ENCODE data around the gene AOC2. TPM values are rescaled to one million over a fixed set of nuclear protein-coding genes. Genes with fewer than 3 reads are reported as not detected.

Gene AOC2
- total and polyA plus RNA-seq, 2 of the 13 experiments (the other 11 are each of a cell fraction or from before 2014, with no cell fraction given) = 1.2 to 3.3 TPM

- TF ChIP-seq, protein P1, sequence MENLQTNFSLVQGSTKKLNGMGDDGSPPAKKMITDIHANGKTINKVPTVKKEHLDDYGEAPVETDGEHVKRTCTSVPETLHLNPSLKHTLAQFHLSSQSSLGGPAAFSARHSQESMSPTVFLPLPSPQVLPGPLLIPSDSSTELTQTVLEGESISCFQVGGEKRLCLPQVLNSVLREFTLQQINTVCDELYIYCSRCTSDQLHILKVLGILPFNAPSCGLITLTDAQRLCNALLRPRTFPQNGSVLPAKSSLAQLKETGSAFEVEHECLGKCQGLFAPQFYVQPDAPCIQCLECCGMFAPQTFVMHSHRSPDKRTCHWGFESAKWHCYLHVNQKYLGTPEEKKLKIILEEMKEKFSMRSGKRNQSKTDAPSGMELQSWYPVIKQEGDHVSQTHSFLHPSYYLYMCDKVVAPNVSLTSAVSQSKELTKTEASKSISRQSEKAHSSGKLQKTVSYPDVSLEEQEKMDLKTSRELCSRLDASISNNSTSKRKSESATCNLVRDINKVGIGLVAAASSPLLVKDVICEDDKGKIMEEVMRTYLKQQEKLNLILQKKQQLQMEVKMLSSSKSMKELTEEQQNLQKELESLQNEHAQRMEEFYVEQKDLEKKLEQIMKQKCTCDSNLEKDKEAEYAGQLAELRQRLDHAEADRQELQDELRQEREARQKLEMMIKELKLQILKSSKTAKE (CRISPR knock-in tag; IDR thresholded peaks at IDR 0.05; ENCODE audit: borderline replicate concordance) = no peak
- no peak for TF ChIP-seq ZNF816 (CRISPR knock-in tag; IDR thresholded peaks at IDR 0.05; ENCODE audit: borderline replicate concordance)
- TF ChIP-seq, protein P2, sequence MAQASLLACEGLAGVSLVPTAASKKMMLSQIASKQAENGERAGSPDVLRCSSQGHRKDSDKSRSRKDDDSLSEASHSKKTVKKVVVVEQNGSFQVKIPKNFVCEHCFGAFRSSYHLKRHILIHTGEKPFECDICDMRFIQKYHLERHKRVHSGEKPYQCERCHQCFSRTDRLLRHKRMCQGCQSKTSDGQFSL (CRISPR knock-in tag; IDR thresholded peaks at IDR 0.05) = no peak
- no peak for TF ChIP-seq PAF1 (CRISPR knock-in tag; IDR thresholded peaks at IDR 0.05)
- TF ChIP-seq, protein P3, sequence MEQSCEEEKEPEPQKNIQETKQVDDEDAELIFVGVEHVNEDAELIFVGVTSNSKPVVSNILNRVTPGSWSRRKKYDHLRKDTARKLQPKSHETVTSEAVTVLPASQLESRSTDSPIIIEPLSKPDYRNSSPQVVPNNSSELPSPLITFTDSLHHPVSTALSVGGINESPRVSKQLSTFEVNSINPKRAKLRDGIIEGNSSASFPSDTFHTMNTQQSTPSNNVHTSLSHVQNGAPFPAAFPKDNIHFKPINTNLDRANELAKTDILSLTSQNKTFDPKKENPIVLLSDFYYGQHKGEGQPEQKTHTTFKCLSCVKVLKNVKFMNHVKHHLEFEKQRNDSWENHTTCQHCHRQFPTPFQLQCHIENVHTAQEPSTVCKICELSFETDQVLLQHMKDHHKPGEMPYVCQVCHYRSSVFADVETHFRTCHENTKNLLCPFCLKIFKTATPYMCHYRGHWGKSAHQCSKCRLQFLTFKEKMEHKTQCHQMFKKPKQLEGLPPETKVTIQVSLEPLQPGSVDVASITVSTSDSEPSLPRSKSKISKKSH (CRISPR knock-in tag; IDR thresholded peaks at IDR 0.05; ENCODE audit: borderline replicate concordance) = no peak
- 0 out of 2 replicates have a peak, but pooled peaks have one; percentile 18 for TF ChIP-seq TCF7 (IDR thresholded peaks at IDR 0.05; ENCODE audit: low read depth)
- no peak for TF ChIP-seq ZBTB2 (CRISPR knock-in tag; IDR thresholded peaks at IDR 0.05; ENCODE audit: low read depth)
- 0 out of 2 replicates have a peak, but pooled peaks have one; percentile 59 for TF ChIP-seq NAIF1 (CRISPR knock-in tag; IDR thresholded peaks at IDR 0.05; ENCODE audit: borderline replicate concordance)
- peak; percentile 51; the same call in 1 of the 2 replicates for TF ChIP-seq ZNF263 (CRISPR knock-in tag; IDR thresholded peaks at IDR 0.05)
- TF ChIP-seq HNF4A (CRISPR knock-in tag; IDR thresholded peaks at IDR 0.05) = peak; percentile 78
- TF ChIP-seq SNAPC4 (CRISPR knock-in tag; IDR thresholded peaks at IDR 0.05) = no peak
- no peak; the same call in 1 of the 2 replicates for TF ChIP-seq ERF (CRISPR knock-in tag; IDR thresholded peaks at IDR 0.05)
- TF ChIP-seq, protein P4, sequence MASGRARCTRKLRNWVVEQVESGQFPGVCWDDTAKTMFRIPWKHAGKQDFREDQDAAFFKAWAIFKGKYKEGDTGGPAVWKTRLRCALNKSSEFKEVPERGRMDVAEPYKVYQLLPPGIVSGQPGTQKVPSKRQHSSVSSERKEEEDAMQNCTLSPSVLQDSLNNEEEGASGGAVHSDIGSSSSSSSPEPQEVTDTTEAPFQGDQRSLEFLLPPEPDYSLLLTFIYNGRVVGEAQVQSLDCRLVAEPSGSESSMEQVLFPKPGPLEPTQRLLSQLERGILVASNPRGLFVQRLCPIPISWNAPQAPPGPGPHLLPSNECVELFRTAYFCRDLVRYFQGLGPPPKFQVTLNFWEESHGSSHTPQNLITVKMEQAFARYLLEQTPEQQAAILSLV (CRISPR knock-in tag; IDR thresholded peaks at IDR 0.05; ENCODE audit: borderline replicate concordance) = no peak
- TF ChIP-seq ZNF790 (CRISPR knock-in tag; IDR thresholded peaks at IDR 0.05; ENCODE audit: borderline replicate concordance) = no peak
- no peak for TF ChIP-seq MTA3 (CRISPR knock-in tag; IDR thresholded peaks at IDR 0.05)
- TF ChIP-seq TARDBP (CRISPR knock-in tag; IDR thresholded peaks at IDR 0.05) = peak; percentile 80
- 0 out of 2 replicates have a peak, but pooled peaks have one; percentile 9 for TF ChIP-seq ZMYM3 (CRISPR knock-in tag; IDR thresholded peaks at IDR 0.05)
- TF ChIP-seq RBAK (CRISPR knock-in tag; IDR thresholded peaks at IDR 0.05) = no peak
These were observed 10.7 kb downstream of the AOC2 start (continued) for GRCh38 chr17:42855048-42855596.

Measured in HepG2 (cell line).